A549 (cell line): ENCODE data around the gene DNHD1.

Experiments
- CEBPB ChIP-seq, 2 experiments: fragments of >200 bp in 1 of 2; sonication (Bioruptor Twin) in 1 of 2; formaldehyde crosslinking in 1 of 2; IDR thresholded peaks; 2 replicates each; pipeline ENCODE4 v1.6.1; 2012 to 2016
- CTCF ChIP-seq: fragments of >200 bp; sonication (Bioruptor Twin); formaldehyde crosslinking; IDR thresholded peaks from 3 replicates; pipeline ENCODE4 v1.5.1; 2016
- KDM1A ChIP-seq: fragments of 200-600 bp; sonication (generic); IDR thresholded peaks from 2 replicates; pipeline ENCODE4 v1.6.1; 2016; ENCODE audit warnings: low read depth, mild to moderate bottlenecking
- NPAS2 ChIP-seq: fragments of 250-450 bp; sonication (Bioruptor Pico); IDR thresholded peaks from 2 replicates; pipeline ENCODE4 v1.8.0; 2022; ENCODE audit warnings: mild to moderate bottlenecking, moderate library complexity, borderline replicate concordance
- POLR2A ChIP-seq: IDR thresholded peaks from 2 replicates; pipeline ENCODE4 v1.6.1; 2012; ENCODE audit warnings: mild to moderate bottlenecking, low read length

GRCh38 chr11:6541356-6541755 is 44.3 kb downstream of the DNHD1 start:
- TF ChIP-seq CEBPB (IDR thresholded peaks at IDR 0.05) (no peak), POLR2A (no peak), KDM1A (no peak), CTCF (no peak), NPAS2 (CRISPR knock-in tag) (no peak)
